ENCODE data around the gene SLC4A2. TPM values are rescaled to one million over a fixed set of nuclear protein-coding genes. Genes with fewer than 3 reads are reported as not detected.
"Not testable (repeated sequence)": the region's sequence is repeated elsewhere in the genome, so short reads cannot be mapped to it uniquely, and the experiment has no call there.

Gene SLC4A2
- polyA plus RNA-seq (ENCODE audit: insufficient read length in 3 of 3) = 100 to 1,000 TPM in 2 of 3 donors, 10 to 100 TPM in 1; 98.8 to 120 (median 115) TPM
- long read RNA-seq, donor 1, full-length matches to known transcripts = 8 of 280 reads
- long read RNA-seq, donor 1, partial matches to known transcripts = 252 of 280 reads
- long read RNA-seq, donor 1, other reads (novel, unspliced or antisense) = 20 of 280 reads
- long read RNA-seq, donor 2, full-length matches to known transcripts = 10 of 10 reads
- long read RNA-seq, donor 2, partial matches to known transcripts = 0 of 10 reads
- long read RNA-seq, donor 2, other reads (novel, unspliced or antisense) = 0 of 10 reads
- long read RNA-seq, donor 3, full-length matches to known transcripts = 7 of 7 reads
- long read RNA-seq, donor 3, partial matches to known transcripts = 0 of 7 reads
- long read RNA-seq, donor 3, other reads (novel, unspliced or antisense) = 0 of 7 reads
- long read RNA-seq, donor 4, full-length matches to known transcripts = 11 of 11 reads
- long read RNA-seq, donor 4, partial matches to known transcripts = 0 of 11 reads
- long read RNA-seq, donor 4, other reads (novel, unspliced or antisense) = 0 of 11 reads
- long read RNA-seq, donor 5, full-length matches to known transcripts = 5 of 5 reads
- long read RNA-seq, donor 5, partial matches to known transcripts = 0 of 5 reads
- long read RNA-seq, donor 5, other reads (novel, unspliced or antisense) = 0 of 5 reads
- long read RNA-seq, donor 6, full-length matches to known transcripts = 8 of 155 reads
- long read RNA-seq, donor 6, partial matches to known transcripts = 131 of 155 reads
- long read RNA-seq, donor 6, other reads (novel, unspliced or antisense) = 16 of 155 reads
- long read RNA-seq, donor 7, full-length matches to known transcripts = 7 of 13 reads
- long read RNA-seq, donor 7, partial matches to known transcripts = 6 of 13 reads
- long read RNA-seq, donor 7, other reads (novel, unspliced or antisense) = 0 of 13 reads
- long read RNA-seq, donor 8, partial matches to known transcripts = 0 of 2 reads
- long read RNA-seq, donor 8, other reads (novel, unspliced or antisense) = 0 of 2 reads
- long read RNA-seq, donor 9, full-length matches to known transcripts = 20 of 239 reads
- long read RNA-seq, donor 9, partial matches to known transcripts = 199 of 239 reads
- long read RNA-seq, donor 9, other reads (novel, unspliced or antisense) = 20 of 239 reads
- long read RNA-seq, donor 10, full-length matches to known transcripts = 5 of 5 reads
- long read RNA-seq, donor 10, partial matches to known transcripts = 0 of 5 reads
- long read RNA-seq, donor 10, other reads (novel, unspliced or antisense) = 0 of 5 reads
- long read RNA-seq, donor 11, partial matches to known transcripts = 0 of 11 reads
- long read RNA-seq, donor 11, other reads (novel, unspliced or antisense) = 6 of 11 reads
- long read RNA-seq, donor 12, full-length matches to known transcripts = 12 of 17 reads
- long read RNA-seq, donor 12, partial matches to known transcripts = 5 of 17 reads
- long read RNA-seq, donor 12, other reads (novel, unspliced or antisense) = 0 of 17 reads
- long read RNA-seq, donor 13, partial matches to known transcripts = 0 of 2 reads
- long read RNA-seq, donor 13, other reads (novel, unspliced or antisense) = 0 of 2 reads
- long read RNA-seq, donor 14, full-length matches to known transcripts = 6 of 177 reads
- long read RNA-seq, donor 14, partial matches to known transcripts = 158 of 177 reads
- long read RNA-seq, donor 14, other reads (novel, unspliced or antisense) = 13 of 177 reads
- long read RNA-seq, donor 15, full-length matches to known transcripts = 14 of 20 reads
- long read RNA-seq, donor 15, partial matches to known transcripts = 6 of 20 reads
- long read RNA-seq, donor 15, other reads (novel, unspliced or antisense) = 0 of 20 reads
- long read RNA-seq, donor 16, full-length matches to known transcripts = 8 of 14 reads
- long read RNA-seq, donor 16, partial matches to known transcripts = 6 of 14 reads
- long read RNA-seq, donor 16, other reads (novel, unspliced or antisense) = 0 of 14 reads

GRCh38 chr7:151059367-151060112 is at the start of gene SLC4A2:
Gene SLC4A2 (plus strand): TSS chr7:151059589. CDS start chr7:151061988, 2,399 bp downstream.
- DNase-seq = peak; percentile 76

- no peak for DNase-seq
These were observed 49.4 kb upstream of the SLC4A2 start for GRCh38 chr7:151010037-151010306.

GRCh38 chr7:151010307-151011096 is 48.9 kb upstream of the SLC4A2 start:
- DNase-seq = no peak

GRCh38 chr7:151011097-151011409 is 48.3 kb upstream of the SLC4A2 start:
- DNase-seq = no peak

- DNase-seq = not testable (repeated sequence)
These were observed 47.8 kb upstream of the SLC4A2 start for GRCh38 chr7:151011616-151012015.

- DNase-seq = no peak
These were observed 47.2 kb upstream of the SLC4A2 start for GRCh38 chr7:151012031-151012692.

GRCh38 chr7:151012911-151013347 is 46.5 kb upstream of the SLC4A2 start:
- no peak for DNase-seq

GRCh38 chr7:151013356-151013732 is 46.0 kb upstream of the SLC4A2 start:
- no peak for DNase-seq

GRCh38 chr7:151013733-151014497 is 45.5 kb upstream of the SLC4A2 start:
- peak; percentile 87 for DNase-seq

GRCh38 chr7:151014950-151015349 is 44.4 kb upstream of the SLC4A2 start:
- no peak for DNase-seq

GRCh38 chr7:151015967-151016366 is 43.4 kb upstream of the SLC4A2 start:
- no peak for DNase-seq

- DNase-seq = no peak
These were observed 42.9 kb upstream of the SLC4A2 start for GRCh38 chr7:151016505-151016904.

GRCh38 chr7:151016942-151017341 is 42.4 kb upstream of the SLC4A2 start:
- no peak for DNase-seq

- DNase-seq = no peak
These were observed 41.9 kb upstream of the SLC4A2 start for GRCh38 chr7:151017370-151017952.

GRCh38 chr7:151017953-151018420 is 41.4 kb upstream of the SLC4A2 start:
- peak; percentile 67 for DNase-seq

GRCh38 chr7:151018421-151019129 is 40.8 kb upstream of the SLC4A2 start:
- DNase-seq = no peak

GRCh38 chr7:151019130-151019447 is 40.3 kb upstream of the SLC4A2 start:
- DNase-seq = no peak
